NCI-H187 treated with DMSO at 0.1 percent for 48 hours (cell line): ENCODE measurements around the gene CFAP210.
"Not testable (repeated sequence)": the region's sequence is repeated elsewhere in the genome, so short reads cannot be mapped to it uniquely, and the experiment has no call there.

Experiments
- DNase-seq: peaks from one replicate; lab custom pipeline; 2025; lab: John Stamatoyannopoulos, UW

CFAP210 gene

DNA sequence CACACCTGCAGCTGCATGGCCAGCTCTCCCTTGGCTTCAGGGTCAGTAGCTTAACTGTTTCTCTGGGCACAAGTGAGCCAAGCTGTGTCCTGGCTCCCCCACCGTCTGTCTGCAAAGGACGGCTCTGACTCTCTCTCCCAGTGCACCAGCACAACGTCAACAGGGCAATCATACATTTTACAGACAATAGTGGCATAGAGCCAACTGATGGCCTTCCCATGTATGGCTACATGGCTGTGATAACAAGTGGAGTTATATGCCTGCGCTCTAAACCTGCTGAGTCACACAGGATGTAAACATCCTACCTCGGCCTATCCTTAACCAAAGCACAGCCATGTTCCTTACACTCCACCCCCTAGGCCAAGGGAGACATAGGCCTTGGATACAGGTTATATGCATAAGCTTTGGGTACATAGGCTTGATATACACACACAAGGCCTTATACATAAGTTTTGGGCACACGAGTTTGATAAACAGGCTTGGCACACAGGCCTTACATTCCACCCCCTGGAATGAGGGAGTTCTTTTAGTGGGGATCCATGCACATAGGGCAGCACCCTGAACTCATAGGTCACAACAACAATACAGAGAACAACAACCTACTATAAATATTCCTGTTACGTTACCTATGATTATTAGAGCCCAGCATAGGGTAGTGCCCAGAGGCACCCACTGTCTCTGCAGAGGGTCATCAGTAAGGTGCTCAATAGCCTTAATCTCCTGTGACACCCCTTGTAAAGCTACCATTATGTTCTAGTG lies 17.7 kb upstream of the CFAP210 start:
- no peak for DNase-seq

GRCh38 chr2:169709981-169710380 lies 15.8 kb upstream of the CFAP210 start:
- no peak for DNase-seq

DNA sequence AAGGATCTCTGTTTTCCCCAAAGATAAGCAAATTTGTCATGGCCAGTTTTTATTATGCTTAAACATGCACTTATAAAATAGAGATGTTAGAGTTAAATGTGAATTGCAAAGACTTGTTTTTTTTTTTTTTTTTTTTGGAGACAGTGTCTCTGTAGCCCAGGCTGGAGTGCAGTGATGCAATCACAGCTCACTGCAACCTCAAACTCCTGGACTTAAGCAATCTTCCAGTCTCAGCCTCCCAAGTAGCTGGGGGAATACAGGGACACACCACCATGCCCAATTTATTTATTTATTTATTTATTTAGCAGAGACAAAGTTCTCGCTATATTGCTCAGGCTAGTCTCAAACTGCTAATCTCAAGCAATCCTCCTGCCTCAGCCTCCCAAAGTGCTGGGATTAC lies 15.1 kb upstream of the CFAP210 start:
- no peak for DNase-seq

DNA sequence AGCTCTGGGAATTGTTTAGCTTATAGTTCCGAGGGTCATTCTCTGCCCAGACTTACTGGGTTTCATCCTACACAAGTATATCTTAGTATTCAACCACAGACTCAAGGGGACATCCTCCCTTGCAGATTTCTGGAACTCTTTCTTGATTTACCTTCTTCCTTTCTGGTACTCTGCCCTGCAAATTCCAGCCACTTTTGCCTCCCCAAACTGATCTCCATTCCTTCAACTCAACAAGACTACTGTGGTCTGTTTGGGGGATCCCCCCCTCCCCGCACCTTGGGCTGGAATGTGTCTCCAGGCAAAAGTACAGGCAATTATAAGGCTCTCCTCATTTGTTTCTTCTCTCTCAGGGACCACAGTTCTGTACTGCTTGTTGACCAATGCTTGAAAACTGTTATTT lies 13.4 kb upstream of the CFAP210 start:
- no peak for DNase-seq

DNA sequence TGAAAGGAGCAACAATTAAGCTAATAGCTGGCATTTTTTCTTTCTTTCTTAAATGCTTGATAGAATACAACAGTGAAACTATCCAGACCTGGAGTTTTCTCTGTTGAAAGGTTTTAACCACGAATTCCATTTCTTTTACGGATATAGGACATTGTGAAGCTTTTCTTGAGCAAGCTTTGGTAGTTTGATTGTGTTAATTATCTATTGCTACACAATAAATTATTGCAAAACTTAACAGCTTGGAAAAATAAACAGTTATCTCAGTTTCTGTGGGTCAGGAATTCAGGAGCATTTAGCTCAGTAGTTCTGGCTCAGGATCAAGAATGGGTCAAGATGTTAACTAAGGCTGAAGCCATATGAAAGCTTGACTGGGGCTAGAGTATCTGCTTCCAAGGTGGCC lies 11.7 kb upstream of the CFAP210 start:
- DNase-seq: no peak

DNA sequence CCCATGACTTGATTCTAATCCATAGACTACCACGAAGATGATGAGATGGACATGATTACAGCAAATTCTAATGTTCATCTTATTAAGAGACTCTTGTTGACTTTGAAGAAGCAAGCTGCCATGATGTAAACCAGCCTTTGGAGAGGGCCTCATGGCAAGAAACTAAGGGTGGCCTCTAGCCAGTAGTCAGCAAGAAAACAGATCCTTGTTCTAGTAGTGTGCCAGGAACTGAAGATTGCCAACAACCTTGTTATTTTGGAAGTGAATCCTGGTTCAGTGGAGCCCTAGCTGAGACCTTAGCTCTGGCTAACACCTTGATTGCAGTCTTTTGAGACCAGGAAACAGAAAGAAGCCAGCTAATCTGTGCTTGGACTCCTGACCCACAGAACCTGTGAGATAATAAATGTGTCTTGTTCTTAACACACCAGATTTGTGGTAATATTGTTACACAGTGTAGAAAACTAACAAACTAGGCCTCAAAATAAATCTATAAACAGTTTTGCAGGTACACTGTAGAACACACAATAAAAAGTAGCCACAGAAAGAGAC lies 10.0 kb upstream of the CFAP210 start:
- DNase-seq: no peak

DNA sequence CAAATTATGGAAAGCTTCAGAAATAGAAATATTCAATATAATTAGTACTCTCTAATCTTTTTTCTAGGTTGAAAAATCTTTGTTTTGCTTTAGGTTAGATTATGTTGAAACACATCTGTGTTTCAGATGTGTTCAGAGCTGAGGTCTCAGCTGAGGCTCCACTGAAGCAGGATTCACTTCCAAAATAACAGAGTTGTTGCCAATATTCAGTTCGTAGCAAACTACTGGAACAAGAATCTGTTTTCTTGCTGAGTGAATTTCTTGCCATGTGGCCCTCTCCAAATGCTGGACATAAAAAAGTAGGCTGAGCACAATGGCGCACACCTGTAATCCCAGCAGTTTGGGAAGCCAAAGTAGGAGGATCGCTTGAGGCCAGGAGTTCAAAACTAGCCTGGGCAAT lies 8.8 kb upstream of the CFAP210 start:
- DNase-seq: no peak

- DNase-seq: not testable (repeated sequence)
These were observed 5.0 kb upstream of the CFAP210 start for GRCh38 chr2:169699173-169699572.

DNA sequence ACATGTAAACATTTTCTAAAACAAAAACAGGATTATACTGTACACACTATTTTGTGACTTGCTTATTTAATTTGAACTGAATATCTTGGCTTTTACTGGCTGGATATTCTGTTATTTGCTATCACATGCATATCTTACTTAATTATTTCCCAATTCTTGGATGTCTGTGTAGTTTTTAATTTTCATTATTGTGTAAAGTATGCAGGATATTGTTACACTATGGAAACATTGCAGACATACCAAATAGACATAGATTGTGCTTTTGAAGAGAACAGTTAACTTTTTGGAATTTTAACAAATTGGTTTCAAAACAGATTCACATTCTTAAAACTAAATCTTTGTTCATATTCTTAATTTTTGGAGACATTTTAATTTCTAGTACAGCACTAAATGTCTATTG lies 2.2 kb upstream of the CFAP210 start:
- DNase-seq: no peak

- DNase-seq: no peak
These were observed 672 bp upstream of the CFAP210 start for GRCh38 chr2:169694894-169695260.

DNA sequence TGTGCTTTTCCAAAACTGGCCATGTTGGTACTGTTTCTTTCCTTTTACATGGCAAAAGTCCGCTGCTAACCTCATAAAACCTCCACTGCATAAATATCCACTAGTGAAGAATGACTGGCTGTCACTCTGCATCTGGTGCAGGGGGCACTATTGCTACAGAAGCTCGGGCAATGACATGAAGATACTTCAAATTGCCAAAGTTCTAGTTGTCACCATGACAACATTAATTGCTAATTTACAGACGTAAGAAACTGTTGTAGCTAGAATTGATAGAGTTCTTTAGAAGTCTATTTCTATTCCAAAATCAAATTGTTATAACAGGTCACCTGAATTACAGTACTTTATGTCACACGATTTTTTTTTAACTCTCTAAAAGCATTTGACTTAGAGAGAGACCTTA lies 845 bp downstream of the CFAP210 start:
- no peak for DNase-seq

GRCh38 chr2:169692718-169693117 lies 1.5 kb downstream of the CFAP210 start:
- DNase-seq: no peak

DNA sequence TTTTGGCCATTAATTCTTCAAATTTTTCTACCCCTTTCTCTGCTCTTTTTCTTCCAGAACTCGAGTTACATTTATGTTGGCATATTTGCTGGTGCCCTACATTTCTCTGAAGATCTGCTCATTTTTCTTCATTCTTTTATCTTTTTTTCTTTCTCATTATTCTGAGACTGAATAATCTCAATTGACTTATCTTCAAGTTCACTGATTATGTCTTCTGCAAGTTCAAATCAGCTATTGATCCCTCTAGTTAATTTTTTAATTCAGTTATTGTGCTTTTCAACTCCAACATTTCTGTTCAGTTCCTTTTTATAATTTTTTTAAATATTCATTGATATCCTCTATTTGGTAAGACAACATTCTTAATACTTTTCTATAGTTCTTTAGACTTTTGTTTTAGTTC lies 3.2 kb downstream of the CFAP210 start:
- no peak for DNase-seq

DNA sequence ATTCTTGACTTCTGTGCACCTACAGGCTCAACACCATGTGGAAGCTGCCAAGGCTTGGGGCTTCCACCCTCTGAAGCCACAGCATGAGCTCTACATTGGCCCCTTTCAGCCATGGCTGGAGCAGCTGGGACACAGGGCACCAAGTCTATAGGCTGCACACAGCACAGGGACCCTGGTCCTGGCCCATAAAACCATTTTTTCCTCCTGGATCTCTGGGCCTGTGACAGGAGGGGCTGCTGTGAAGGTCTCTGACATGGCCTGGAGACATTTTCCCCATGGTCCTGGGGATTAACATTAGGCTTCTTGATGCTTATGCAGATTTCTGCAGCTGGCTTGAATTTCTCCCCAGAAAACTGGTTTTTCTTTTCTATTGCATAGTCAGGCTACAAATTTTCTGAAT lies 6.3 kb downstream of the CFAP210 start:
- DNase-seq: not testable (repeated sequence)

DNA sequence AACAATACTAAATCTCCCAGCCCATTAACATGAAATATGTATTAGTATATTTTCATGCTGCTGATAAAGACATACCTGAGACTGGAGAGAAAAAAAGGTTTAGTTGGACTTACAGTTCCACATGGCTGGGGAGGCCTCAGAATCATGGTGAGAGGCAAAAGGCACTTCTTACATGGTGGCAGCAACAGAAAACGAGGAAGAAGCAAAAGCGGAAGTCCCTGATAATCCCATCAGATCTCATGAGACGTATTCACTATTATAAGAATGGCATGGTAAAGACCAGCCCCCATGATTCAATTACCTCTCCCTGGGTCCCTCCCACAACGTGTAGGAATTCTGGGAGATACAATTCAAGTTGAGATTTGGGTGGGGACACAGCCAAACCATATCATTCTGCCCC lies 7.4 kb downstream of the CFAP210 start:
- DNase-seq: not testable (repeated sequence)

- not testable (repeated sequence) for DNase-seq
These were observed 9.5 kb downstream of the CFAP210 start for GRCh38 chr2:169684712-169685111.

DNA sequence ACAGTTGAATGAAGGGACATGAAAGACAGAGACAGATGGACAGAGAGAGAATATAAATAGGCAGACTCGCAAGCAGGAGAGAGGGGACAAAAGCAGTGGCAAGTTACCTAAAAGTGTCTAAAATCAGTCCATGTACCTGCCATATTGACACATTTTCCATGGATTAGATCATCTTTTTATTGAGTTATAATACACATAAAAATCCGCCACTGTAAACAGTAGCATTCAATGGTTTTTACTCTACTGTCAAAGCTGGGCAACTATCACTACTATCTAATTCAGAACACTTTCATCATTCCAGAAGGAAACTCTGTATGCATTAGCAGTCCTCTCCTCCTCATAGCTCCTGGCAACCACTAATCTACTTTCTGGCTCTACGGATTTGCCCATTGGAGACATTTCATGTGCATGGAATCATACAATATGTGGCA lies 10.1 kb downstream of the CFAP210 start:
- DNase-seq: no peak

GRCh38 chr2:169683425-169684134 lies 10.6 kb downstream of the CFAP210 start:
- no peak for DNase-seq

DNA sequence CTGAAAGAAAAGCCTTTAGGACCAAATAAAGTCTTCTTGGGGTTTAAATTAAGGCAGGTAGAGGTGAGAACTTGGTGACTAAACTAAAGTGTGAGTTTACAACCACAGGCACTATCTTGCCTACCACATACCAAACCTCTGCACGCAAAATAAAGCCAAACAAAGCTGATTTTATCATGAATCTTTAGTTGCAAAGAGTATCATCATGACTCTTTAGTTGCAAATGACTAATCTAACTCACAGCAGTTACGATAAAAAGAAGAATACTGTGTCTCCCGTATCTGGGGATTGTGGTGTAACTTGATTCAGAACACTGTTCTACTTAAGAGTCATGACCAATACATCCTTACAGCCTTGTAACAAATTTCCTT lies 11.2 kb downstream of the CFAP210 start:
- DNase-seq: no peak

DNA sequence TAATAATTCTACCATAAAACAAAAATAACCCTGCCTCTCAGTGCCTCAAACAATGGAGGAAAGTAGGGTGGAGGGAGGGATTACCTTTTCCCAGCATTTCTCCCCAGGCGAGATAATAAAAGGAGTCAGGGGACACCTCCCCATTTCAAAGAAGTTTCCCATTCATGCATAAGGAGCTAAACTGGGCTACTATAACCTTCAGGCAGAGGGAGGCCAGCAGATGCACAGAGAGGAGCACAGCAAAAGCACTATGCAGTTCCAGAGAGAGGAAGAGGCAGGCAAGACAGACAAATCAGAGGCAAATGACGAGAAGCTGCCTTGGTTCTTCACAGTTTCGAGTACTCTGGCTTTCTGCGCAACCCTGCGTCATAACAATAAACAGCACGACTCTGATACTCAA lies 17.4 kb downstream of the CFAP210 start:
- no peak for DNase-seq

DNA sequence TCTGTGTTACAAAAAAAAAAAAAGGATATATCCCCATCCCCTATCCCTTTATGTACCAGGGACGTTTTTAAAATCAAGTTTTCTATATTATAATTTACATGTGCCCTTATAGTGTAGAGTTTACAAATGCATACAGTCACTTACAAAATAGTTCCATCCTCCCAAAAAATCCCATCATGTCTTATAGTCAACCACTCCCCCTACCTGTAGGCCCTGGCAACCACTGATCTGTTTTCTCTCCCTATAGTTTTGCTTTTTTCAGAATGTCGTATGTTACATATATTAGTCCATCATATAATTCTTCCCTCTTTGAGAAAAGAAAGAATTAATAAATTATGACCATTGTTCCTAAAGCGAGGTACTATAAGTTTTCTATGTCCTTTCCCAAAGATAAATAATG lies 17.8 kb downstream of the CFAP210 start:
- no peak for DNase-seq

DNA sequence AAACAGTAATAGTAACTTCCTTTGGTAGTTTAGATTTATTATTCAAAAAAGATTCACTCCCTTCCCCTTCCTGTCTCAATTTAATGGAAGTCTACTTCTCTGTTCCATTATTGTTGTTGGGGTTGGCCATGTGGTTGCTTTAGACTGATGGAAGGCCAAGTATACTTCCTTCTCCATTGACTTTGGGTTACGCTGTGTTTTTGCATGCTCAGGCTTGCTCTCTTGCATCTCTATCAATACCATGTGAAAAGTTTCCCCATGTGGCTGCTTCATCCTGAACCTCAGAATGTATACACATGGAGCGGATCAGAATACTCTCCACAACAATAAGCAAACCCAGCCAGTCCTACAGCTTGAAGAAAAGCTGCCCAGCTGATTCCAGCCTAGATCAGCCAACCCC lies 20.3 kb downstream of the CFAP210 start:
- DNase-seq: no peak

- no peak for DNase-seq
These were observed 21.1 kb downstream of the CFAP210 start for GRCh38 chr2:169673106-169673505.

GRCh38 chr2:169672406-169672805 lies 21.8 kb downstream of the CFAP210 start:
- no peak for DNase-seq
